ENCODE data around the gene TMTC2.

- no peak for TF ChIP-seq MAX (IDR thresholded peaks at IDR 0.05)
- TF ChIP-seq EGR1 (IDR thresholded peaks at IDR 0.05): no peak
- no peak for TF ChIP-seq CEBPB (IDR thresholded peaks at IDR 0.05)
These were observed 171.8 kb downstream of the TMTC2 start for GRCh38 chr12:82858534-82858917.
